A204.1 (cell line): ENCODE results near the gene HERC2.
"Not testable (repeated sequence)": the region's sequence is repeated elsewhere in the genome, so short reads cannot be mapped to it uniquely, and the experiment has no call there.

Source experiments
- FAIRE-seq: peaks from 2 replicates; lab custom pipeline; 2012; peaks lifted over from hg19 to GRCh38; lab: Jason Lieb, UNC

HERC2 gene

DNA sequence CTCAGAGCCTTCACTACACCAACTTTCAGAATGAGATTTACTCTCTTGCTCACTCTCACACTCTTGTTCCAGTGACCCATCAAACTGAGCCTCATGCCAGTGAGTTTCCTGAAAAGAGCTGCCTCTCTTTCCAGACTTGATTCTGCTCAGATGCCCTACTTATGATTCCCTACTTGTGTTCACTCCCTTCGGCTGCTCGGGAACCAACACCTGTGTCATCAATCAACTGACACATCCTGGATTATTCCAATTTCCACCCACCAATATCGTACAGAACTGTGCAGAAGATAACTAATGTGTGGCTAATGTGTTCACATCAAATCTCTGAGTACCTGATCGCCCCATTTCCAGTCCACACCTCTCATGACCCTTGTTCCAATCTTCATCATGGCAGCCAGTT, 100.3 kb downstream of the HERC2 start:
- FAIRE-seq = not testable (repeated sequence)

DNA sequence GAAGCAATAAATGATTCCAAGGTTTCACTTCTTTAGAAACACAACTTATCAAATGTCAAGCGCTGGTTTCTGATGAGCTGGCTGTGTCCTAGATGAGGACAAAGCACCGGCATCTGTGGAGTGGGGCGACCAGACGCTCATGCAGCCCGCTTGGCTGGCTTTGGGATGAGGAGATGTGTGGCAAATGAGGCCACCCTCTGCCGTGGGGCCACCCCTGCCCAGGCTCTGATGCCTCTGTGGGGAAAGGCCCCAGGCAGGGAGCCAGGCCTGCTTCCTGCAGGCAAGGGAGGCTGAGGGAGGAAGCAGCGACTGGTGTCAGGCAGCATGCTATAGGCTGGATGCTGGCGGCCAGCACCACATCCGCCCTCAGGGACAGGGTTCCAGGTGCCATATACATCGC, 102.9 kb downstream of the HERC2 start:
- no peak for FAIRE-seq

- FAIRE-seq = not testable (repeated sequence)
These were observed 104.9 kb downstream of the HERC2 start for GRCh38 chr15:28216946-28217546.

GRCh38 chr15:28215521-28215920, 106.5 kb downstream of the HERC2 start:
- not testable (repeated sequence) for FAIRE-seq

- FAIRE-seq = not testable (repeated sequence)
These were observed 107.8 kb downstream of the HERC2 start for GRCh38 chr15:28214006-28214790.

GRCh38 chr15:28213393-28213792, 108.6 kb downstream of the HERC2 start:
- not testable (repeated sequence) for FAIRE-seq

GRCh38 chr15:28208583-28208982, 113.4 kb downstream of the HERC2 start:
- FAIRE-seq = no peak

DNA sequence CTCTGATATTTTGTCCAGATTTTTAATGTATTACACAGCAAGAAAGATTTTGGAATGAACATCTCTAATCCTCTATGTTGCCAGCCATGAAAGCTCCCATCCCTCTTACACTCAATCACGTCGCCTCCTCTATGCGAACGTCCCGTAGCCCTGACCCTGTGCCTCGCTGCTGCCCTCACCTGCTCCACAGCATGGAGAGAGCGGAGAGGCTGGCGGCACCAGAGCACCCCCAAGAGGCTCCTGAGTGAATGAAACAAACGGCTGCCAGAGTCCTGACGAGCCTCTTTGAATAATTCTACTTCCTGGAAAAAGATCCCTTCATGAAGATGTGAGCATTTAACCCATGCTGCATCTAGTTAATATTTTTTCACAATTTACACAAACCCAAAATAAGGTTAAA, 116.3 kb downstream of the HERC2 start:
- not testable (repeated sequence) for FAIRE-seq

DNA sequence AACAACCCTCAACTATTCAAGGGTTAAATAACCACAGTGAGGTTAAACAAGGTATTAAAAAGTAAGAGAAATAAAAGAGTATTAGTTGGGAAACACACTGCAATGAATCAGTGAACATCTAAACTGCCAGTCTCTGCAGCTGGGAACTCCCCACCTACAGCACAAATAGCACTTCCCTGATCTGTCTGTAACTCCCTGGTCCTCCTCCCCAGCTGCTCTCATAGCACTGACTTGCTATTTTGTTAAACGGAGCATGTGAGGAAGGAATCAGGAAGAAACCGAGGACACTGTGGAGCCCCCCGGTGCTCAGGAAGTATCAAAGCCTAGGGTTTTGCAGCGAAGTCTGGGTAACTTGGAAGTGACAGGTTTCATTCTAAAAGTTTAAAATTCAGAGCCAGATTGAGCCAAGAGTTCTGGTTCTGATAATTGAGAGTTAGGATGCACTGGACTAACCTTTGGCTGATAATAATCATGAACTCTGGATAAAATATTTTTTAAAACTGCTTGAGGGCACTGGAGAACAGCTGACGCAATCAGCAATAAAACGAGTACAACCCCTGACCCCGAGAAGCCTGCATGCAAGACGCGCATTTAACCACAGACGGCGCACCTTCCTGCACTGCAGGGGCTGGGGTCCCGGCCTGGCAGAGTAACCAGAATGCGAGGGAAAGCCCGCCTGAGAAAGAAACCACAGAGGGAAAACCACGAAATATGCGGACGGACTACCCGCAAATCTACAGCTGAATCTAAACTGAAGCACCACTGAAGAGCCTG, 118.7 kb downstream of the HERC2 start:
- FAIRE-seq = not testable (repeated sequence)

DNA sequence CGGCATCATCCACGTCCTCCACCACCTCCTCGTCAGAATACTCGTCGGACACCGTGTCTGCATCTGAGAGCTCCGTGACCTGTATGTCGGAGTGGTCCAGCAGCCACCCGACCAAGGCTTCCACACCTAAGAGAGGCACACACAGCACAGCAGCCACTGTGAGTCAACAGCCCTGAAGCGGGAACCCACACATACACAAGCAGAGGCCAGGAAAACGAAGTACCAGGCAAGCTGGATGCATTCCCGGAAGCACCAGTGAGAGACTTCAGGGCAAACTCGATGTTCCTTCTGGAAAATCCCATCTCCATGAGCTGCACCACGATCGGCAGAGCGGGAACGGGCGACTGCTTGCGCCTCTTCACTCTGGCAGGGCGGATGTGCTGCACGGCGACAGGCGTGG, 119.9 kb downstream of the HERC2 start:
- FAIRE-seq = not testable (repeated sequence)

DNA sequence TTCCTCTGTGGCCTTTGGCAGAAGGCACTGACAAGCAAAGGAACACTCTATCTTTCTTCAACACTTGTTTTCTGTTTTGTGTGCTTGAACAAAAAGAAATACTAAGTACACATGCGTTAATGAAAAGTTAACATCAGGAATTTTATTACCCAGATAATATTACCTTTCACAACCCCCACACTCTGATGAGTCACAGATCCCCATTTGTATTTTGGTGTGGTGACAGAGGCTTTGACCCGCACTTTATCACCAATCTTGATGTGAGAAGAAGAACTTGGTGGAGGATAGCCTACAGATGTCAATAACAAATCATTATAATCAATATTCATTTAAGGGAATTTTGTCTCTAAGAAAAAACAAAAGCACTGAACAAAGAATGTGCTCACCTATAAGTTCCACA, 123.8 kb downstream of the HERC2 start:
- FAIRE-seq = not testable (repeated sequence)

GRCh38 chr15:28197694-28198093, 124.3 kb downstream of the HERC2 start:
- FAIRE-seq = not testable (repeated sequence)

DNA sequence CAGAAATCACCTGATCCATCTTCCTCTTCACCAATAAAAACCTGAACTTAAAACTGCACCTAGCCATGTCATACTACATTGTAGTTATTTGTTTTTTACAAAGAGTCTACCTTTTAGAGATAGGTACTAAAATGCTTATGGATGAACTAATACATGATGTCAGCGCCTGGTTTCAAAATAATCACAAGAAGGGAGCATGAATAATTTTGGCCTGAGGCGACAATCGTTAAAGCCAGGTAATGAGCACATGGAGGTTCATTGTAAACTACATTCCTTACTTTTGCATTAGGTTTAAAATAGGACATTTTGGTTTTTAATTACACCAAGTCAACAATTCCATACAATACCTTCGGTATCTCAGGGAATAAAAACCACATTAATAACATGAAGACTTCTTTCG, 125.4 kb downstream of the HERC2 start:
- FAIRE-seq = not testable (repeated sequence)

- FAIRE-seq = no peak
These were observed 129.2 kb downstream of the HERC2 start for GRCh38 chr15:28192772-28193171.

DNA sequence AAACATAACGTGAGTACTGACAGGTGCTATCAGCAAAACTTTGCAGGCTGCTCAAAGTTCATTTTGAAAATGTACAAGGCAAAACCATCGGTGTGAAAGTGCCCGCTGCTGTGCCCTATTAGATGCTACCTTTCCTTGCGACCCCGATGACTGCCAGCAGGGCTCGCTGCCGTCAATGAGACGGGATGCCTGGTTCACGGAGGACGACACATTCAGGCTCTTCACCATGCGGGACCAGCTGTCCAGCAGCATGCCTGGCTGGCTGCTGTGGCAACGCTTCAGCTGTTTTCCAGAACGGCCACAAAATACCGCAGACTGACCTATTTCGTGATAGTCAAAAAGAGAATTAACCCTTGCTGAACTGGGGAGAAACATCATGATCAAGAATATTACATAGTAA, 130.1 kb downstream of the HERC2 start:
- peak; percentile 21 for FAIRE-seq

- no peak for FAIRE-seq
These were observed 131.4 kb downstream of the HERC2 start for GRCh38 chr15:28190391-28191174.

DNA sequence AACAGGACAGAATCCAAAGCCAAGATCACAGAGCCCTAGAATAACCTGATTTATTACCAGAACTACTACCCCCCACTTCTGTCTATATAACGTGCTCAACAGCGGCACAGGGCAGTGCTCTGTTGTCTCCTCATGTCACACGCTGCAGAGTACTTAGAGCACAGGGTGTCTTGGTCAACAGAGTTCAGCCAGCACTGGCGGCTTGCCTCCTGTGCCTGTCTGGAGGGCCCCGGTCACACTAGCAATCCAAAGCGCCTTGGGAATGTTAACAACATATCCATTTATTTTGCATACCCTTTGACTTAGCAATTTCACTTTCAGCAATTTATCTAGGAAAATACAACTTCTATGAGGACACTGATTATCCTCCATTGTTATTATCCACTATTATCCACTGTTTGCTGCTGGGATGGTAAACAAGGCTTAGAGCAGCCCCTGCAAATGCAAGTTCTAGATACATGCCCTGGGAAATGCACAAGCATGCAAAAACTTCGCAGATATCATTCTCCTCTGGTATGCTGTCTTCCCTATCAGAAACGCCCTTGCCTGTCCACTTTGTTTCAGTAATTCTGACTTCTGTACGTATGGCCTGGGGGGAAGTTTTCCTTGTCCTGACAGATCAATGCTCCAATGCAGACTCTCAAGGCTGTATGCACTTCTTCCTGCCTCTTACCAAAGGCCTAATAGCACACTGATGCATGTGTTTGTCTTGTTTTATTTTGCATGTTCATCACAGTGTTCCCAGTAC, 136.7 kb downstream of the HERC2 start:
- no peak for FAIRE-seq

DNA sequence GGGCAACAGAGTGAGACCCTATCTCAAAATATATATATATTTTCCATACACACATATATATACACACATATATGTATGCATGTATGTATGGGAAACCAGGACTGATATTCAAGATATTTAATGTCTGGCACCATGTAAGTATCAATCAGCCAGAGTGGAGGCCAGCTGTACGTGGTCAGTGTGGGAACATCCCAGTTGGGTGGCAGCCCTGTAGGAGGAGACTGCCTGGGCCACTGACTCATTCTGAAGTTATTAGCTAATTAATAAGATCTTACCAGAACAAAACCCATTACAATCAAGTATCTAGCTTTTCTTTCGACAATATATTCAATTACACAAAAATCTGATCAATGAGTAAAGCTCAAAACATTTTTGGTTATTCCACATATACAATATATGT, 137.8 kb downstream of the HERC2 start:
- no peak for FAIRE-seq

- no peak for FAIRE-seq
These were observed 139.2 kb downstream of the HERC2 start for GRCh38 chr15:28182731-28183130.

DNA sequence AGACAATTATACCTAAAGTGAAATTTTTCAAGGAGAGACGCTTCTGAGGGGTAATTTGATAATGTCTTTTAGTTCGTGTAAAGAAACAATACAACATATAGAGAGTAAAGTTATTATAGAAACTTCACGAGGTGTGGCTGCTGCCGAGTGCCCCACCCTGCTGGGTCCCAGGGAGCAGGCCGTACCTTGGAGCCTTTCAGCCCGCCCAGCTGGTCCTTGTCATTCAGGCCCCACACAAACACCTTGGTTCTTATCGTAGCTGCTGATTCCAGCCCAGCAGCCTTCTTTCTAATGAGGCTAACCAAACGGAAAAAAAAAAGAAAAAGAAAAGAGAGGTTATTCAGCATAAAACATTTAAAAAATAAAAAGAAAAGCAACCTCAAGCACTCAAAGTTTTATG, 139.8 kb downstream of the HERC2 start:
- no peak for FAIRE-seq

DNA sequence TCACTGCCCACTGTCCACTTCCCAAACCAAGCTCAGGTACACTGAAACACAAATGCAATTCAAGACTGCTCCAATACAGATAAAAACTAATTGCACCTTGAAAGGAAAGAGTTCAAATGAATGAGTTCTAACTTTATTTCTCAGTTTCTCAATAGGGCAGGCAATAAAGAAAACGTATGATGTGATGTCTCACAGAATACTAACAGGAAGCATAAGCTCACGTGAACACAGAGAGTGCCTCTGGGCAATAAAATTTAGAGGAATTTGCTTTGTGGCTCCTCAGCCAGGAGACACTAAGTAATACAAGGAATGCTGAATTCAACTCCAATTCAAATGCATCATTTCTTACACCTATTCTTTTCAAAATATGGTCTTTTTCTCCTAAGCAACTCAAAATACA, 140.6 kb downstream of the HERC2 start:
- no peak for FAIRE-seq

DNA sequence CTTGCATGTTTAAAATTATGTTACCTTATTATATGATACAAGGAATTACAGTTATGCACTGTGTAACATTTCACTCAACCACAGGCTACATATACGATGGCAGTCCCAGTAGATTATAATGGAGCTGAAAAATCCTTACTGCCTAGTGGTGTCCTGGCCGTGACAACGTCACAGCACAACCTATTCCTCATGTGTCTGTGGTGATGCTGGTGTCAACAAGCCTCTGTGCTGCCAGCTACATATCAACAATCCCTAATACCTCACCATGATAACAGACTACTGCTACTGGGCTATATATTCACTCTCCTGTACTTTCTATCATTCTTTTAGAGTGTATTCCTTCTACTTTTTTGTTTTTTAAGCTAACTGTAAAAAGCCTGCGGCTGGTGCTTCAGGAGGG, 142.7 kb downstream of the HERC2 start:
- FAIRE-seq = no peak
